NCI-H1417 treated with DMSO at 0.1 percent for 48 hours (cell line): Measurements from ENCODE around the gene CAPN5.

Source experiments
- DNase-seq: peaks from one replicate; lab custom pipeline; 2025; lab: John Stamatoyannopoulos, UW

Gene CAPN5

DNA sequence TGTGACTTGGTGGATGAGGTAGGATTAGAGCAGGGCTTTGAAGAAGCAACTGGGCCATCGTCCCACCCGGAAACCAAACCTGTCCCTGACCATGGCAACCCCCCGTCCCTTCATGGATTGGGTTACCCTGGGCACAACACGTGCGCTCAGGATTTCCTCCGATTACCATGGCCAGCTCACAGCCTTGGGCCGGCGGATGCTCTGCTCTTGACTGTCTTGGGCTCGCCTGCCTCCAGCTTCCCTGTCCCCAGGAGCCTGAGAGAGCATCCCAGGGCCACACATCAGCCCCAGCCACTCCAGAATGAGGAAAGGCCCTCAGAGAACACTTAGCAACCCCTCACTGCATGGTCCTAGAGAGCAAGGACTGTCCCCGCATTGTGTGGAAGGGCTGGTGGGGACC lies 84.1 kb downstream of the CAPN5 start:
- no peak for DNase-seq

DNA sequence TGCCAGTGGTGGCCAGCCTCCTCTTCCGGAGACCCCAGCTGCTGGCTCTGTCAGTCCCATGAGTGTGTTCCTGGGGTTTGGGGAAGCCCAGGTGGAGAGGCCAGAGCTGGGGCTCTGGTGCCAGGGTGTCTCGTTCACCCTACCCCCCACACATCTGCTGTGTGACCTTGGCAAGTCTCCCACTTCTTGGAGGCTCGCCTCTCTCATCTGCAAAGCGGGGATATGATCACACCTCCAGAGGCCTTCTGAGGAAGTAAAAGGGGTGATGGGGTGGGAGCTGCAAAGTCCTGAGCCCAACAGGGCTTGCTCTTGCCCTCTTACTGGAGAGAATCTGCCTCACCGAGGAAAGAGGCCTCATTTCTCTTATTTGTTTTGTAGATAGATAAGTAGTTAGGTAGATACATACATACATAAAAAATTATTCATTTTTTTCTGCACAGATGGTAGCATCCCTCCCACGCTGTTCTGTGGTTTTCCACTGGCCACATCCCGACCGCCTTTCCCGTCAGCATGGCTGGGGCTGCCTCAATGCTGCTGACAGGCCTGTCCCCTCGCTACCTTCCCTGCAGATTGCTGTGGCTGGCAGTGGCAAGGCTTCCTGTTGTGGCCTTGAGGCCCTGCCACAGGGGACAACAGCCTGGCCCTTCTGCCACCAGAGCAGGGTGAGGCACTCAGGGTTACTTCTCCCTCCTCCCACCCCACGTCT lies 85.2 kb downstream of the CAPN5 start:
- no peak for DNase-seq

DNA sequence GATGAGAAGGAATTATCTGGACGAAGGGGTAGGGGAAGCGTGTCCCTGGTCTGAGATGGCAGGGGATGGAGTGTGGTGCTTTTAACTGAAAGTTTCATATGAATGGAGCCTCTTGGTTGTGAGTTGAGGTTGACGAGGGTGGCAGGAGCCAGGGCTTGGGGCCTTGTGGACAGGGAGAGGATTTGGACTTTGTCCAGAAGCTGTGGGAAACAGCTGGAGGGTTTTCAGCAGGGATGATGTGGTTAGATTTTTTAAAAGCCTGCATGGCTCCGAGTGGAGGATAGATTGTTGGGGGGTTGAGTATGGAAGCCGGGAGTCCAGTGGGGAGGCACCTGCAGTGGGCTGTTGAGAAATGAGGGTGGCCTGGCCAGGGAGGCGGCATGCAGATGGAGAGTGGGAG lies 86.1 kb downstream of the CAPN5 start:
- DNase-seq: no peak

DNA sequence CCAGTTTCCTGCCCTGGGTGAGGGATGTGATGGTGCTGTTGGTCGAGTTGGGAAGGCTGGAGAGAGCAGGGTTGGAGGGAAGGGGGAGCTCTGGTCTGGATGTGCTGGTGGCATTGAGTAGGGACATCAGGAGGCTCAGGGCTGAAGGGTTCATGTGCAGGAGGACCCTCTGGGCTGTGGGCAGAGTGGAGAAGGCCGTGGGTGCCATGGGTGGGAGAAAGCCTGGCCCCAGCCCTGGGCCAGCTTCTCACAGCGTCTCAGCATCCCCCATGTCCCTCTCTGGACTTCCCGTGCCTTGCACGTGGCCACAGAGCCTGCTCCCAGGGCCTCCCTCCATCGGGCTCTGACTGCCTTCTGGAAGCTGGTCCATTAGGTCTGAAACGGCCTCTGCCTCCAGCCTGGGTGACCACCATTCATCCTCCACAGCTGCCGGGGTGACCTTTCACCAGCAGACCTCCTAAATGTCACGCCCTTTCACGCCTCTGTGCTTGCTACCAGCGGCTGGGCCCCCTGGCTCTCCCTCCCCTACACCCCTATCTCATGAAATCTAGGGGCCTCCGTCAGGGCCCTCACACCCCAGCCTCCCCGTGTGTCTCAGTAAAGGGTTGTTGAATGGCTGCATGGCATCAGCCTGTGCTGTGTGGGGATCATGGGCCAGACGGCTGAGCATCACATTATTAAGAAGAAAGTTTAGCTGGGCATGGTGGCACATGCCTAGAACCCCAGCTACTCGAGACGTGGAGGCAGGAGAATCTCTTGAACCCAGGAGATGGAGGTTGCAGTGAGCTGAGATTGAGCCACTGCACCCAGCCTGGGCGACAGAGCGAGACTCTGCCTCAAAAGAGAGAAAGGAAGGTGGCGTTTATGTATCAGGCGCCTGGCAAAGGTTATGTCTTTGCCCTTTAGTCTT lies 86.8 kb downstream of the CAPN5 start:
- DNase-seq: no peak

DNA sequence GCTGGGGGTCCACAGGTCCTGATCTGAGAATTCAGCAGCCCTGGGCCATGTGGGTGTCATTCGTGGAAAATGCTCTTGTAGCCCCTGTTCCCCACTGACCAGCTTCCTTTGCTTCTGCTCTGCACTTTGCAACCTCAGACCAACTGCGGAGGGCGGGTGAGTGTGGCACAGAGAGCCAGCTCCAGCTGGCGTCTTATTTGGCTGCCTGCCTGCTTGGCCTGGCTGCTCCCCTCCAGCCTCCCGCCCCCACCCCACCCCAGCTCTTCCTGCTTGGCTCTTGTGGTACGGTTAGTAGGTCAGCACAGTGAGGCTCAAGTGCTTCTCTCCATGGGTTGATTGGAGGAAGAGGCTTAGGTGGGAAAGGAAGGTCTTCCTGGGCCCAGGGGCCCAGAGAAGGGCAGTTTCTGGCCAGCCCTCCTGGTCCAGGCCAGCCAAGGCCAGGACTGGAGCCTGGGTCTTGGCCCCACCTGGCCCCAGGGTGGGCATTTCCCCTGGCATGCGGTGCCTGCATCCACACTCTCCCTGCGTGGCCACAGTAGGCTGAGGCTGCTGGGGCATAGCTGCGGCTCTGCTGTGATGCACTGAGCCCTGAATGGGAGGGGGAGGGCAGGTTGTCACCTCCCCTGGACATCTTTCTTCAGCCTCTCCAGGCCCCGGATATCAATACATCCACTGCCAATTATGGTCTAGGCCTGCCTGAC lies 87.8 kb downstream of the CAPN5 start:
- DNase-seq: no peak

DNA sequence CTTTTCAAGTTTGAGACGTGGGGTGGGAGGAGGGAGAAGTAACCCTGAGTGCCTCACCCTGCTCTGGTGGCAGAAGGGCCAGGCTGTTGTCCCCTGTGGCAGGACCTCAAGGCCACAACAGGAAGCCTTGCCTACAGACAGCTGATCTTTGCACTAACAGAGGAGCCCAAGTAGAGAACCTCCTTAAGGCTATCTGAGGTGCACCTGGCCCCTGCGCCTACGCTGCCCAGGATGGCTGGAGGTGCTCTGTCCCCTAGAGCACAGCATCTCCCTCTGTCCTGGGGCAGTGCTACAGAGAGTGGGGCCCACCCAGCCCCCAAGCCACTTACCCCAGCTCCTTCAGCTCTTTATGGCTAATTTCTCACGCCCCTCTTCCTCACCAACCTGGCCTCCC lies 88.3 kb downstream of the CAPN5 start:
- no peak for DNase-seq

DNA sequence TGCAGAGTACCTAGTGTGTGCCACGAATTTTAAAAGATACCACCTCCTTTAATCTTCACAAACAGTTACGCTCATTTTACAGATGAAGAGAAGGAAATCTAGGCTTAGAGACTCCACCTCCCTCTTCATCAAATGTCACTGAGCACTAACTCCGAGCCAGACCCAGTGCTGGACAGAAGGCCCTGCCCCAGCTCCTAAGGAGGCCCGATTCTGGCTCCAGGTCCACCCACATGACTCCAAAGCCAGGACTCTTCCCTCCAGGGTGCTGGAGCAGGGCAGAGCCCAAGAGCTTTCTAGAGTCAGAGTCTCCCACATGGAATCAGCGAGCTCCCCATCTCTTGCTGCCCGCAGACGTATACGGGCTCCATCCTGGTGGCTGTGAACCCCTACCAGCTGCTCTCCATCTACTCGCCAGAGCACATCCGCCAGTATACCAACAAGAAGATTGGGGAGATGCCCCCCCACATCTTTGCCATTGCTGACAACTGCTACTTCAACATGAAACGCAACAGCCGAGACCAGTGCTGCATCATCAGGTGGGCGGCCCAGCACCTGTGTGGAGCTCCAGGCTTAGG lies 88.9 kb downstream of the CAPN5 start:
- DNase-seq: no peak

DNA sequence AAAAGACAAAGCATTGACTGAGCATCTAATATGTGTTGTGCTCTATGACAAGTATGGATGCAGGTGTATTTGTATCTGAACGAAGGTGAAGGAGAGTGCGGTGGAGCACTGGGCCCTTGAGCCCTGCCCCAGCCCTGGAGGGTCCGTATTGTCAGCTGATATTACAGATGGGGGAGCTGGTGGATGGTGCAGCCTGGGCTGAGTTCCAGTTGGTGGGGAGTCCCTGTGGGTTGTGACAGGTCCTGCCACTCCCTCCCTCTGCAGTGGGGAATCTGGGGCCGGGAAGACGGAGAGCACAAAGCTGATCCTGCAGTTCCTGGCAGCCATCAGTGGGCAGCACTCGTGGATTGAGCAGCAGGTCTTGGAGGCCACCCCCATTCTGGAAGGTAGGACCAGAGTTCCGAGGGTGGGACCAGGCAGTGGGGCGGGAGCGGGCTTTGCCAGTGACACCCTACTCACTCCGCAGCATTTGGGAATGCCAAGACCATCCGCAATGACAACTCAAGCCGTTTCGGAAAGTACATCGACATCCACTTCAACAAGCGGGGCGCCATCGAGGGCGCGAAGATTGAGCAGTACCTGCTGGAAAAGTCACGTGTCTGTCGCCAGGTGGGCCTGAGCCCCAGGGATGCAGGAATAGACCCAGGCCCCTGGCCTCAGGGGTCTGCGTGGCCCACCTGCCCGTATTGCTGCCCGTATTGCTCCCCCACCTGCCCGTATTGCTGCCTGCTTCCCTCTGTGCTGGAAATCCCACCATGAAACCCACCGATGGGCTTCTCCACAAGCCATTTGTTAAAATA lies 89.8 kb downstream of the CAPN5 start:
- DNase-seq: no peak

DNA sequence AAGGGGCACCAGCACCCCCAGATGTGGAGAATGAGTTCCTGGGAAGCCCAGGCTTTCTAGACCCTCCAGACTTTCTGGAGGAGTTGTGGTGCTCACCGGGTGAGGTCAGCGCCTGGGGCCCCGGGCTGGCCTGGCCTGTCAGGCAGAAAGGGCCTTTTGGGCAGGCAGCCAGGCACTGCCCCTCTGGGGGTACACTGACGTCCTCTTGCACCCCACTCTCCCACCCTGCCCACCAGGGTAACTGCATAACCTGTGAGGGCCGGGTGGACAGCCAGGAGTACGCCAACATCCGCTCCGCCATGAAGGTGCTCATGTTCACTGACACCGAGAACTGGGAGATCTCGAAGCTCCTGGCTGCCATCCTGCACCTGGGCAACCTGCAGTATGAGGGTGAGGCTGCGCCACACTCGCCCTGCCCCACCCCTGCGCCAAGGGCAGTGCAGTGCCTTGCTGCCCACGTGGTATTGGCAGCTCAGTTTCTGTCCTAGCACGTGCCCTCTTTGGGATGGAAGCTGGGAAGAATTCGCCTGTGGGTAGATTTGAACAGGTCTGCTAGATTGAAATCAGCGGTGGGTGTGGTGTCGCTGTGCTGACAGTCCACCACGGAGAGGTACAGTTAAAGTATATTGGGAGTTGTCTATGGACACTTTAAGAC lies 91.4 kb downstream of the CAPN5 start:
- no peak for DNase-seq

DNA sequence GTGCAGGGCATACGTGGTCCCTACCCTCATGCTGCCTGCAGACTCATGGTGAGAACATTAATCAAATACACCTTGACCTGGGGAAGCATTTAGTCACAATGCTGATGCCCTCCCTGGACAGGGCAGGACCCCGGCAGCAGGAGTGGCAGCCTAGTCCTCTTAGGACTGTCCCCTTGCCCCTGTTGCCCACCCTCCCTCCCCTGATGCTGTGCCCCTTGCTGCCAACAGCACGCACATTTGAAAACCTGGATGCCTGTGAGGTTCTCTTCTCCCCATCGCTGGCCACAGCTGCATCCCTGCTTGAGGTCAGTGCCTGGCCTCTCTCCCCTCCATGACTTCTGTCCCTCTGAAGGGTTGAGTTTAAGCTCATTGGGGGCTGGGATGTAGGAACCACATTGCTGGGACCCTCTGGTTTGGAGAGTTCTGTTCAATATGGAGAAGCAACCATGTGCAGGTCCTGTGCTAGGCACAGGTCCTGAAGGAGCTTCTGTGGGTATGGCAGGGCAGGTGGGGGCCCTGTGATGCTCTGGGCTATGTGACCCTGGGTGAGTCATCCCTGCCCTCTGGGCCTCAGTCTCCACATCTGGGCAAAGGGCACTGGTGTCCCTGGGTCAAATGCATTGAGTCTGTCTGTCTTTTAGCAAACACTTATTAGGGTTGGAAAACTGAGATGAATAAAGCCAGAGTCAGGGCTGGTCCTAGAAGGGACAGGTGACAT lies 92.6 kb downstream of the CAPN5 start:
- DNase-seq: no peak

DNA sequence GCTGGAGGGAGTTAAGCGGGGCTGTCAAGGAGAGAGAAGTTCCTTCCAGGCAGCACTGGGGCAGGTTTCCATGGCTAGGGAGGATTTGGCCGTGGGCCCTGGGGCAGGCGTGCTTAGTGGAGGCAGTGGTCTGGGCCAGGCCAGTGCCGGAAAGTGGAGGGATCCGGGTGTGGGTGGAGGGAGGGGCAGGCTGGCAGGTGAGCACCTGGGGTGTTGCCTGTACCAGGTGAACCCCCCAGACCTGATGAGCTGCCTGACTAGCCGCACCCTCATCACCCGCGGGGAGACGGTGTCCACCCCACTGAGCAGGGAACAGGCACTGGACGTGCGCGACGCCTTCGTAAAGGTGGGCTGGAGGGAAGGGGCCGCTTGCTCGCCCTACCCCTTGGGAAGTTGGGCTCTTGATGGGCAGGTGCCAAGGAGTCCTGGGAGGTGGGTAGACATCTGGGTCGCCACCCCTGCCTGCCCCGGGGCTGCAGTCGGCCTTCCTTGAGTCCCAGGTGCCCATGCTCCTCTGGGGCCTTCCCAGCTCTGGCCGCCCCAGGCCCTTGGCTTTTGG lies 93.2 kb downstream of the CAPN5 start:
- no peak for DNase-seq

DNA sequence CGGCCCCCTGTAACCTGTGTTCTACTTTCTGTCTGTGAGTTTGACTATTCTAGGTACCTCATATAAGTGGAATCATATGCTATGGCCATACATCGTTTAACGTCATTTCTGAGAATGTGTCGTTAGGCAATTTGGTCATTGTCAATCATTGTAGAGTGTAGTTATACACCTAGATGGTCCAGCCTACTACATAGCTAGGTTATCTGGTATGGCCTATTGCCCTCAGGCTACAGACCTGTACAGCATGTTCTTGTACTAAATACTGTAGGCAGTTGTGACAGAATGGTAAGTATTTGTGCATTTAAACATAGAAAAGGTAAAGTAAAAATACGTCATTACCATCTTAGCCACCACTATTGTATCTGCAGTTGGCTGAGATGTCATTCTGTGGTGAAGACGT lies 96.5 kb downstream of the CAPN5 start:
- no peak for DNase-seq

DNA sequence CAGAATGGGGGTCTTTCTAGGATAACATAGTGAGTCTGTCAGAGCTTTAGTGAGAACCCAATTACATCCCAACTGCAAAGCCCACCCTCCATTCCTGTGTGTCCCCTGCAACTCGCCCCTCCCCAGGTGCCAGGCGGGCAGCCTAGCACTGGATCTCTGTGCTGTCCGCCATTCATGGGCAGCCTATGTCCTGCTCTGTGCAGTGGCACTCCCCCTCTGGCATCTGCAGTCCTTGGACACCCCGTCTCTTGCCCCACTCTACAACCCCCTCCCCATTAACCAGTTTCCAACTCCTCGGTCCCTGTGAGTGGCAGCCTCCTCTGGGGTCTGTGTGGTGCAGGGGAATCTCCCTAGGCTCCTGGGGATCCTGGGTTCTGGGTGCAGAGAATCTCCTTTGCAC lies 98.3 kb downstream of the CAPN5 start:
- DNase-seq: no peak

DNA sequence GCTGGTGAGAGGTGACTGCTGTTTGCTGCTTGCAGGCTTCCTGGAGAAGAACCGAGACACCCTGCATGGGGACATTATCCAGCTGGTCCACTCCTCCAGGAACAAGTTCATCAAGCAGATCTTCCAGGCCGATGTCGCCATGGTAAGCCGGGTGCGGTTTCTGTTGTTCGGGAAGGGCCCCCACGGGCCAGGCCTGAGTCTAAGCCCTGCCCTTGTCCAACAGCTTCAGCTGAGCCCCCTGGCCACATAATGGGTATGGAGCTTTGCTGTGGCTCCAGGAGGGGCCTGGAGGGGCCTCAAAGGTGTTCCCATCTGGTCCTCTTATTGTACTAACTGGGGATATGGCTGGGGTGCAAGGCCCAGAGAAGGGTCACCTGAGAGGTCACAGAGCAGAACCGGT lies 99.2 kb downstream of the CAPN5 start:
- no peak for DNase-seq

DNA sequence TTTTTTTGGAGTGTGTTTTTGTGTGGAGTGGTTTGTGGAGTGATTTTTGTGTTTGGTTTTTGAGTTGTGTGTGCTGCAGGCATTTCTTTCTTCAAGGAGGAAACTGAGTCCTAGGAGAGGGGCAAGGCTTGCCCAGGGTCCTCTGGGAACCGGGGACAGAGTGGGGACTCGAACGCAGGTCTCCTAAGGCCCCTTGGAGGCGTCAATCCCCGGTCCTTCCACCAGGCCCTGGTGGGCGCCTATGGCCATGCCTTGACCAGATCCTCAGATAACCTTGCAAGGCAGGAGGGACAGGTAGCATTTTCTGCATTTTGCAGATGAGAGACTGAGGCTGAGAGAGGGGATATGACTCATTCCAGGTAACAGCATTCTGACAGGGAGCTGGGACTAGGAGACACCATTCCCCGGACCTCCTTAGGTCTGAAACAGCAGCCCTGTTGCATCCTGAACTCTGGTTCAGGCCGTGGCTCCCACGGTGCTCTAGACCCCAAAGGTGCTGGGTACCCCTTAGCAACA lies 100.4 kb downstream of the CAPN5 start:
- DNase-seq: no peak

DNA sequence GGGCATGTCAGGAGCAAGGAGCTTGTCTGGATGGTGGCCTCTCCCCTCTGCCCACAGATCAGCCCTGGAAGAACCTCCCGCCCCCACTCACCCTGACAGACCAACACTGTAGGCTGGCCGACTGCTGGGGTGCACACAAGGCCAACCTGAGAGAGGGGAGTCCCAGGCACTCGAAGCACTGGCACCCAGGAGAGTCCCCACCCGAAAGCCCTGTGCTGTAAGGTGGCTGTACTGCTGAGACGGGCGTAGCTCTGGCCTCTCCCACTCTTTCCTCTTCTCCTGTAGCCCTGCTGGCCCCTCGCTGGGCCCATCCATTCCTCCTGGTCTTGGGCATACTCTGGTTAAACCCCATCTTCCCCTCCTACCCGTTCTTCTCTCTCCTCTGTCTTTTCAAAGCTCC lies 101.0 kb downstream of the CAPN5 start:
- no peak for DNase-seq

DNA sequence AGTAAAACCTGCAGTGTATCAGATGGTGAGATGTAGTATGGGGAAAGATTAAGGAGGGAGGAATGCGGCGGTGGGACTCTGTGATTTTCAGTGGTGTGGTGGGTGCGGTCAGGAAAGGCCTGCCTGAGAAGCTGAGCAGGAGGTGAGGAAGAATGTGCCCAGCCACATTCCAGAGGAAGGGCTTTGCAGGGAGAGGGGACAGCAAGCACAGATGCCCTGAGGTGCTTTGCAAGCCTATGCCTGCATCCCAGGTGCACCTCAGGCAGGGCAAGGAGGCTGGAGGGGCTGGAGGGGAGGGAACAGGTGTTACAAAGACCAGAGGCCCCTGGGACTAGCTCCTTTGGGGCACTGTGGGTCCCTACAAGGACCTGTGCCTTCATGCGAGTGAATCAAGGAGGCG lies 103.3 kb downstream of the CAPN5 start:
- DNase-seq: no peak

DNA sequence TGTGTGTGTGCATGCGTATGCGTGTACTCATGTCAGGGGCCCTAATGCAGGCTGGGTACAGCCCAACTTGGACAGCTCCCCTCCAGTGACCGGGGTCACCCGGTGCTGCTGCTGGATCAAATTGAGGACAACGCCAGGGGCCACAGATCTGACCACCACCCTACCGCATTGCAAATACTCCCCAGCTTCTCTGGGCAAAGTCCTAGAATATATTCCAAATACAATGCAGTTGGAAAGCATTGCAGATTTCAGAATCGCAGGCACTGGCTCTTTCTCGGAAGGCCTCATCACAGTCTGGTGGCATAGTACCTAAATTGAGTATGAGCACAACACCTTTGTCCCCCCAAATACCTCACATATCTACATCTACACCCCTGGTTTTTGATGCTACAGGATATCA lies 104.5 kb downstream of the CAPN5 start:
- DNase-seq: no peak

DNA sequence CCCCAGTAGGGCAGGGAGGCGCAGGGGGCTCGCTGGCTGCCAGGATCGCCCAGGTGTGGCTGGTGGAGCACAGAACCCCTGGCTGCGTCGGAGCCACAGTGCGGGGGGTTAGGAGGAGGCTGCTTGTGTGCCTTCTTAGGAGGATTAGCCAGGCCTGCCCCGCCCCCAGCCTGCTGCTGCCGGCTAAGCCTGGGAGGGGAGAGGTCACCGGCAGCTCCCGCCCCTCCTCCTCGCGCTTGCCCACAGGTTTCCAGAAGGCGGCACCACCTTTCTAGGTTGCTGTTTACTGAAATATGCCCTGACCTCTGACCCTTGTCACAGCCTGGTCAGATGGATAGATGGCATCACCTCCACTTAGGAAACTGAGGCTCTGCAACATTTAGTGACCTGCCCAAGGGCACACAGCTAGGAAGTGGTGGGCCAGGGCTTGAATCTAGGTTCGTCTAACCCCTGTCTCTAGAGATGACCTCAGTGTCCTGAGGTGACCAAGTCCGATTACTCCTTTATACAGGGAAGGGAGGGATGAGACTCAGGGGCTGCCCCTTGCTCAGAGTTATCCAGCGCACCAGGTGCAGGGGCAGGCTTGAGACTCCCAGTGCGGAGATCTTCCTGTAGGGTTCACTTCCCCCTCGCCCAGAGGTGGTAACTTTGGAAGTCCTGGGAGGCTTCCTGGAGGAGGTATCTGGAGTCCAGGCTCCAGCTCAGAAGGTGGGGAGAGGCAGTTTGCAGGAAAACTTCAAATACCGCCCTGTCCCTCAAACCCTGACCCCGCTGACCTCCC lies 105.3 kb downstream of the CAPN5 start:
- no peak for DNase-seq
